Keratinocyte (primary cell): ENCODE data around the gene NUDT7. TPM values are rescaled to one million over a fixed set of nuclear protein-coding genes. Genes with fewer than 3 reads are reported as not detected.

Source experiments
- DNase-seq: peaks from one replicate; pipeline ENCODE4 v3.0.0-alpha.2; 2011; ENCODE audit warnings: low read depth, missing footprints, low spot score
- FAIRE-seq: peaks from 2 replicates; lab custom pipeline; 2011; peaks lifted over from hg19 to GRCh38; lab: Jason Lieb, UNC
- H2AFZ ChIP-seq: 2 replicates; pipeline ENCODE4 v1.6.0; 2012; ENCODE audit warnings: low read length, control low read depth, inconsistent platforms; ENCODE audit not compliant: control insufficient read depth
- H3K27ac ChIP-seq: 2 replicates; pipeline ENCODE4 v1.5.1; 2011; ENCODE audit warnings: low read length; ENCODE audit not compliant: control insufficient read depth, insufficient read depth
- H3K27me3 ChIP-seq: 3 replicates; pipeline ENCODE4 v1.6.0; 2011; ENCODE audit warnings: low read length; ENCODE audit not compliant: control insufficient read depth, insufficient read depth; ENCODE audit errors: extremely low read depth
- H3K36me3 ChIP-seq, 2 experiments: 2 replicates in 1 of 2; 3 replicates in 1 of 2; pipeline ENCODE4 v1.5.1; 2011; ENCODE audit warnings: low read length in 2 of 2, mild to moderate bottlenecking in 1 of 2; ENCODE audit not compliant: control insufficient read depth in 2 of 2, insufficient read depth in 2 of 2; ENCODE audit errors: extremely low read depth in 1 of 2
- H3K4me1 ChIP-seq: 3 replicates; pipeline ENCODE4 v1.5.1; 2011; ENCODE audit warnings: low read length; ENCODE audit not compliant: control insufficient read depth, insufficient read depth; ENCODE audit errors: extremely low read depth
- H3K4me2 ChIP-seq: 3 replicates; pipeline ENCODE4 v1.6.0; 2011; ENCODE audit warnings: low read depth, low read length; ENCODE audit not compliant: control insufficient read depth, insufficient read depth; ENCODE audit errors: extremely low read depth
- H3K4me3 ChIP-seq, 3 experiments: fragments of 200-600 bp in 1 of 3; sonication (generic) in 1 of 3; 2 replicates in 2 of 3; 3 replicates in 1 of 3; pipeline ENCODE4 v1.5.1; 2011 to 2016; ENCODE audit warnings: low read length in 3 of 3, mild to moderate bottlenecking in 3 of 3, control low read depth in 2 of 3, inconsistent platforms in 1 of 3, low read depth in 1 of 3, mixed read lengths in 1 of 3, mixed run types in 1 of 3, moderate library complexity in 1 of 3; ENCODE audit not compliant: control insufficient read depth in 2 of 3, insufficient read depth in 2 of 3; ENCODE audit errors: extremely low read depth in 1 of 3
- H3K79me2 ChIP-seq: 2 replicates; pipeline ENCODE4 v1.6.0; 2012; ENCODE audit warnings: low read length; ENCODE audit not compliant: control insufficient read depth, insufficient read depth
- H3K9ac ChIP-seq: 3 replicates; pipeline ENCODE4 v1.6.0; 2011; ENCODE audit warnings: low read length; ENCODE audit not compliant: control insufficient read depth, insufficient read depth; ENCODE audit errors: extremely low read depth
- H3K9me1 ChIP-seq: 3 replicates; pipeline ENCODE4 v1.6.0; 2011; ENCODE audit warnings: low read length; ENCODE audit not compliant: control insufficient read depth, insufficient read depth; ENCODE audit errors: extremely low read depth
- H3K9me3 ChIP-seq: 2 replicates; pipeline ENCODE4 v1.5.1; 2012; ENCODE audit warnings: low read depth, low read length; ENCODE audit not compliant: control insufficient read depth
- H4K20me1 ChIP-seq: 3 replicates; pipeline ENCODE4 v1.6.0; 2011; ENCODE audit warnings: low read length; ENCODE audit not compliant: control insufficient read depth, insufficient read depth; ENCODE audit errors: extremely low read depth
- EZH2 ChIP-seq: IDR thresholded peaks from one replicate; pipeline ENCODE4 v1.6.1; 2012; ENCODE audit warnings: inconsistent platforms, mild to moderate bottlenecking, low read length, moderate library complexity
- dilution Hi-C: fragments of 300-500 bp; cut with MboI; formaldehyde crosslinking; loops from one replicate; pipeline ENCODE4 v1.7.0; 2020; ENCODE audit warnings: low sequenced_read_pairs; ENCODE audit not compliant: extremely low pct_ligation_motif_present
- polyA plus RNA-seq, 5 experiments: library from polyadenylated mRNA; depleted of rRNA in 3 of 5; stranded (reverse) in 3 of 5; stranded (forward) in 1 of 5; unstranded in 1 of 5; fragments of >200 nt; gene quantifications; 1 replicate in 1 of 5; 2 replicates in 3 of 5; 3 replicates in 1 of 5; pipeline versions ENCODE4 v1.2.1 to v1.2.3, GENCODE V29; 2011 to 2012; ENCODE audit warnings: missing spikeins in 2 of 5, low read depth in 1 of 5, low replicate concordance in 1 of 5
- TF ChIP-seq, protein P1 (sequence below), 3 experiments: IDR thresholded peaks in 1 of 3; conservative IDR thresholded peaks in 1 of 3; optimal IDR thresholded peaks in 1 of 3; 2 replicates in 2 of 3; 3 replicates in 1 of 3; pipeline versions ENCODE3 to v1.5.1; 2011; ENCODE audit warnings: low read length in 3 of 3, mild to moderate bottlenecking in 3 of 3, moderate library complexity in 2 of 3, control low read depth in 1 of 3, inconsistent platforms in 1 of 3; ENCODE audit not compliant: insufficient read depth in 2 of 3; ENCODE audit errors: extremely low read depth in 1 of 3

The NUDT7 gene
- polyA plus RNA-seq, 1 donor (not counting 4 experiments of a cell fraction or from before 2014, with no cell fraction given), result 14.6 TPM

DNA sequence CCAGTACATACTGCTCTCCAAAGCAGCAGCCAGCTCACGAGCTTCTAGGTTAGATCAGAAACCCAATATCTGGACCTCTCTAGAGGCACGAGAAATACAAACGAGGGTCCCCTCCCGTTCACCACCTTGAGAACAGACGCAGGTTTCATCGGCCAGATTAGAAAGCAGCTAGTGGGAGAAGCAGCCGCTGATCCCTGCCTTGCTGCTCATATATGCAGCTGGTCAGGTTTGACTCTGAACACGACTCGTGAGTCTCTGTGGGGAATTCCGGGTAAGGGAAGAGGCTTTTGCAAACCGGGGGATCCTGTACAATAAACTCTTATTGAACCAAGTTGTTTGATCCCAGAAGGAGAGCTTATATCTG is 67.7 kb downstream of the NUDT7 start:
- Histone ChIP-seq H3K9ac (no peak overlapping the region), H4K20me1 (no peaks in the 10 kb centered on the region), H3K4me1 (peaks cover 3% of the 10 kb centered on the region), H3K36me3 (no peaks in the 10 kb centered on the region), H3K4me3 (no peak overlapping the region), H3K27me3 (peaks cover 46% of the 10 kb centered on the region), H3K27ac (no peak overlapping the region), H2AFZ (no peak overlapping the region), H3K4me2 (no peak overlapping the region), H3K9me3 (no peaks in the 10 kb centered on the region), H3K9me1 (no peaks in the 10 kb centered on the region), H3K79me2 (no peaks in the 10 kb centered on the region)
- dilution Hi-C loops, result no loop called here
- FAIRE-seq (no peak), DNase-seq (no peak)
- TF ChIP-seq, protein P1, sequence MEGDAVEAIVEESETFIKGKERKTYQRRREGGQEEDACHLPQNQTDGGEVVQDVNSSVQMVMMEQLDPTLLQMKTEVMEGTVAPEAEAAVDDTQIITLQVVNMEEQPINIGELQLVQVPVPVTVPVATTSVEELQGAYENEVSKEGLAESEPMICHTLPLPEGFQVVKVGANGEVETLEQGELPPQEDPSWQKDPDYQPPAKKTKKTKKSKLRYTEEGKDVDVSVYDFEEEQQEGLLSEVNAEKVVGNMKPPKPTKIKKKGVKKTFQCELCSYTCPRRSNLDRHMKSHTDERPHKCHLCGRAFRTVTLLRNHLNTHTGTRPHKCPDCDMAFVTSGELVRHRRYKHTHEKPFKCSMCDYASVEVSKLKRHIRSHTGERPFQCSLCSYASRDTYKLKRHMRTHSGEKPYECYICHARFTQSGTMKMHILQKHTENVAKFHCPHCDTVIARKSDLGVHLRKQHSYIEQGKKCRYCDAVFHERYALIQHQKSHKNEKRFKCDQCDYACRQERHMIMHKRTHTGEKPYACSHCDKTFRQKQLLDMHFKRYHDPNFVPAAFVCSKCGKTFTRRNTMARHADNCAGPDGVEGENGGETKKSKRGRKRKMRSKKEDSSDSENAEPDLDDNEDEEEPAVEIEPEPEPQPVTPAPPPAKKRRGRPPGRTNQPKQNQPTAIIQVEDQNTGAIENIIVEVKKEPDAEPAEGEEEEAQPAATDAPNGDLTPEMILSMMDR (optimal IDR thresholded peaks at IDR 0.05 in 1 of 3, IDR thresholded peaks at IDR 0.05 in 1 of 3, conservative IDR thresholded peaks at IDR 0.05 in 1 of 3; ENCODE audit: extremely low read depth in 1 of 3, insufficient read depth in 2 of 3, low read length in 3 of 3), result no peak
- no peak for TF ChIP-seq EZH2

DNA sequence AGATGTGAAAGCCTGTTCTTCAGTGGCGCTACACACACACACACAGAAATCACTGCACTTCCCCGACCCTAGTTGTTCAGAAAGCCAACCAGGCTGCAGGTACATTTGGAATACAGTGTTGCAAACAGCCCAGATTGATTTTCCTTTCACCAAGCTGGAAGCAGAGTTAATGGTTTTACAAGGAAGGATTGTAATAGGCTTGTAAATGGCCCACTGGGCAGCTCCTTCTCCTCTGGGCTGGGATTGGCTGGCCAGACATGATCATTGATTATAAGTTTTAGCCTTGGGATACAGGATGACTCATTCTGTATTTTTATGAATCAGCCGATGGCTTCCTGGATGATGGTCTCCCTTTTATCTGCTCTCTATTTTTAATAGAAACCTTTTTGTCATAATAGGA is 68.6 kb downstream of the NUDT7 start:
- H3K4me2 ChIP-seq, result no peak overlapping the region
- peaks cover 3% of the 10 kb centered on the region for H3K4me1 ChIP-seq
- dilution Hi-C loops, result no loop called here
- DNase-seq (no peak), FAIRE-seq (no peak)
- TF ChIP-seq EZH2, result peak; percentile 9
- TF ChIP-seq, protein P1 (optimal IDR thresholded peaks at IDR 0.05 in 1 of 3, IDR thresholded peaks at IDR 0.05 in 1 of 3, conservative IDR thresholded peaks at IDR 0.05 in 1 of 3; ENCODE audit: extremely low read depth in 1 of 3, insufficient read depth in 2 of 3, low read length in 3 of 3), result no peak
- no peaks in the 10 kb centered on the region for H4K20me1 ChIP-seq
- no peaks in the 10 kb centered on the region for H3K9me1 ChIP-seq
- H3K27ac ChIP-seq, result no peak overlapping the region
- no peak overlapping the region for H3K9ac ChIP-seq
- no peak overlapping the region for H3K4me3 ChIP-seq
- H3K79me2 ChIP-seq, result no peaks in the 10 kb centered on the region
- H3K9me3 ChIP-seq, result no peaks in the 10 kb centered on the region
- no peak overlapping the region for H2AFZ ChIP-seq
- peaks cover 46% of the 10 kb centered on the region for H3K27me3 ChIP-seq
- no peaks in the 10 kb centered on the region for H3K36me3 ChIP-seq

Other genes with a start within 250 kb of the NUDT7 start
- not detected in 3 replicates for gene VAT1L, start 66.0 kb downstream of the NUDT7 start, polyA plus RNA-seq